ENCODE measurements around the gene ITGB4. TPM values are rescaled to one million over a fixed set of nuclear protein-coding genes. Genes with fewer than 3 reads are reported as not detected.

The ITGB4 gene
- total and polyA plus RNA-seq, 2 donors (not counting 3 experiments of a cell fraction or from before 2014, with no cell fraction given): 4.2 to 6.7 TPM

- Histone ChIP-seq H3K79me2 (ENCODE audit: control insufficient read depth, insufficient read depth, low read length) (no peaks in the 10 kb centered on the region), H2AFZ (ENCODE audit: low read depth, low read length) (no peak overlapping the region), H3K27me3 (ENCODE audit: control insufficient read depth in 2 of 2, insufficient read depth in 2 of 2, low read length in 2 of 2) (no peaks in the 10 kb centered on the region), H3K4me3 (replicated peaks in 1 of 3; ENCODE audit: insufficient read depth in 1 of 3, low read depth in 1 of 3, low read length in 3 of 3) (no peak overlapping the region), H3K9me1 (replicated peaks; ENCODE audit: control insufficient read depth, extremely low read depth, insufficient read depth, low read length) (no peaks in the 10 kb centered on the region), H4K20me1 (replicated peaks; ENCODE audit: control insufficient read depth, extremely low read depth, insufficient read depth, low read length) (no peaks in the 10 kb centered on the region), H3K9ac (replicated peaks; ENCODE audit: extremely low read depth, insufficient read depth, low read length) (no peak overlapping the region), H3K27ac (ENCODE audit: insufficient read depth, low read depth, low read length) (no peak overlapping the region), H3K4me1 (ENCODE audit: control insufficient read depth, extremely low read depth, insufficient read depth, low read length) (no peaks in the 10 kb centered on the region), H3K36me3 (ENCODE audit: control insufficient read depth in 2 of 2, extremely low read depth in 1 of 2, insufficient read depth in 2 of 2, low read length in 2 of 2) (peaks cover 0 to 3% of the 10 kb centered on the region in 2 experiments), H3K4me2 (ENCODE audit: insufficient read depth, low read length) (no peak overlapping the region), H3K9me3 (replicated peaks; ENCODE audit: control insufficient read depth, insufficient read depth, low read length) (no peaks in the 10 kb centered on the region)
- DNase-seq (ENCODE audit: low read depth, low spot score) (no peak), FAIRE-seq (peak; percentile 31)
- dilution Hi-C loops (cut with MboI; ENCODE audit: extremely low pct_ligation_motif_present, low sequenced_read_pairs) (no loop called here), intact Hi-C loops (cut with micrococcal nuclease) (no loop called here)
- BruUV-seq (replicated peaks): no TSS peak
- ChIA-PET POLR2A (no interaction called here), CTCF (interaction anchor here (1.9 kb wide), 1 partner anchor 61 kb away, joined by 8 read pairs; no protein-coding TSS in a partner anchor)
- no peak for TF ChIP-seq MAX (IDR thresholded peaks at IDR 0.05; ENCODE audit: insufficient read depth, insufficient read length)
- TF ChIP-seq EZH2 (IDR thresholded peaks at IDR 0.05; ENCODE audit: borderline replicate concordance, low read depth, low read length, severe bottlenecking): no peak
- no peak for TF ChIP-seq GATA2 (IDR thresholded peaks at IDR 0.05; ENCODE audit: insufficient read depth, insufficient read length, low read depth, low read length)
- no peak for TF ChIP-seq JUN (IDR thresholded peaks at IDR 0.05; ENCODE audit: borderline replicate concordance, insufficient read depth, insufficient read length, low read depth)
- TF ChIP-seq POLR2AphosphoS5 (IDR thresholded peaks at IDR 0.05; ENCODE audit: insufficient read depth, low read depth, low read length): no peak
- no peak for TF ChIP-seq POLR2A (IDR thresholded peaks at IDR 0.05; ENCODE audit: low read depth, low read length)
- TF ChIP-seq FOS (IDR thresholded peaks at IDR 0.05; ENCODE audit: borderline replicate concordance, insufficient read depth, low read length): no peak
- no peak for TF ChIP-seq CTCF (IDR thresholded peaks at IDR 0.05; ENCODE audit: extremely low read depth in 1 of 2, insufficient read depth in 1 of 2, low read depth in 1 of 2, low read length in 2 of 2)
- TF ChIP-seq MYC (IDR thresholded peaks at IDR 0.05; ENCODE audit: low read depth, low read length): no peak
Measured at GRCh38 chr17:75769536-75769935, 48.3 kb downstream of the ITGB4 start.
